T-helper 2 cell (primary cell): ENCODE results near the gene LRCH3.
A peak's percentile ranks its signal among the peaks of the same experiment; 100 is the strongest.
"Not testable (repeated sequence)": the region's sequence is repeated elsewhere in the genome, so short reads cannot be mapped to it uniquely, and the experiment has no call there.

Experiments
- DNase-seq, 5 experiments: peaks; one replicate each; pipeline versions ENCODE4 v3.0.0 to v3.0.0-alpha.2; 2012 to 2022

LRCH3 gene

GRCh38 chr3:197887430-197888053 is 96.5 kb downstream of the LRCH3 start:
- DNase-seq: not testable (repeated sequence)

GRCh38 chr3:197888511-197888910 is 97.5 kb downstream of the LRCH3 start:
- no peak for DNase-seq

- no peak for DNase-seq
Observed at GRCh38 chr3:197889204-197889930, 98.3 kb downstream of the LRCH3 start.

- DNase-seq: no peak
Observed at GRCh38 chr3:197890693-197891092, 99.6 kb downstream of the LRCH3 start.

GRCh38 chr3:197892162-197892561 is 101.1 kb downstream of the LRCH3 start:
- DNase-seq: no peak

- DNase-seq: no peak
Observed at GRCh38 chr3:197896421-197896820, 105.4 kb downstream of the LRCH3 start.

GRCh38 chr3:197899833-197900478 is 108.9 kb downstream of the LRCH3 start:
- DNase-seq: no peak

- no peak for DNase-seq
Observed at GRCh38 chr3:197901626-197902025, 110.6 kb downstream of the LRCH3 start.

- DNase-seq: peak; percentile 40 to 80 (median 57)
Observed at GRCh38 chr3:197906023-197906849, 115.2 kb downstream of the LRCH3 start.

GRCh38 chr3:197906850-197907187 is 115.8 kb downstream of the LRCH3 start:
- no peak for DNase-seq

- no peak for DNase-seq
Observed at GRCh38 chr3:197907196-197907595, 116.1 kb downstream of the LRCH3 start.

- not testable (repeated sequence) for DNase-seq
Observed at GRCh38 chr3:197908550-197908949, 117.5 kb downstream of the LRCH3 start.

GRCh38 chr3:197908957-197909701 is 118.1 kb downstream of the LRCH3 start:
- no peak for DNase-seq

GRCh38 chr3:197912741-197913476 is 121.9 kb downstream of the LRCH3 start:
- DNase-seq: no peak

- DNase-seq: no peak
Observed at GRCh38 chr3:197913641-197914380, 122.8 kb downstream of the LRCH3 start.

GRCh38 chr3:197921429-197922275 is 130.6 kb downstream of the LRCH3 start:
- not testable (repeated sequence) for DNase-seq

GRCh38 chr3:197926418-197926817 is 135.4 kb downstream of the LRCH3 start:
- no peak for DNase-seq

GRCh38 chr3:197927578-197927977 is 136.5 kb downstream of the LRCH3 start:
- not testable (repeated sequence) for DNase-seq

- no peak for DNase-seq
Observed at GRCh38 chr3:197936819-197937384, 145.8 kb downstream of the LRCH3 start.
